RWPE2 (cell line): ENCODE measurements around the gene KIAA0825.

Source experiments
- ATAC-seq: fragments of 200-7000 bp; cut with Tn5 transposase; 3 replicates; pipeline ENCODE4 v1.9.1; 2021; ENCODE audit warnings: low read depth
- DNase-seq: peaks from one replicate; pipeline ENCODE4 v3.0.0-alpha.2; 2020; ENCODE audit warnings: low spot score
- H3K27ac ChIP-seq: fragments of 450-650 bp; 2 replicates; pipeline ENCODE4 v1.5.1; 2017; ENCODE audit warnings: mild to moderate bottlenecking; ENCODE audit not compliant: poor library complexity, severe bottlenecking
- H3K27me3 ChIP-seq: fragments of 250-450 bp; sonication (Bioruptor Pico); 2 replicates; pipeline ENCODE4 v1.5.1; 2021; ENCODE audit warnings: mild to moderate bottlenecking, moderate library complexity; ENCODE audit not compliant: insufficient read depth, poor library complexity, severe bottlenecking
- H3K36me3 ChIP-seq: fragments of 250-450 bp; sonication (Bioruptor Pico); 2 replicates; pipeline ENCODE4 v1.5.1; 2020; ENCODE audit warnings: low read depth, mild to moderate bottlenecking, moderate library complexity
- H3K4me1 ChIP-seq: fragments of 250-450 bp; sonication (Bioruptor Pico); 2 replicates; pipeline ENCODE4 v1.5.1; 2021; ENCODE audit warnings: mild to moderate bottlenecking, moderate library complexity; ENCODE audit not compliant: insufficient read depth, poor library complexity, severe bottlenecking
- H3K4me3 ChIP-seq: fragments of 250-450 bp; sonication (Bioruptor Pico); 2 replicates; pipeline ENCODE4 v1.5.1; 2021; ENCODE audit warnings: mild to moderate bottlenecking, moderate library complexity; ENCODE audit not compliant: severe bottlenecking
- H3K9me3 ChIP-seq: fragments of 250-450 bp; sonication (Bioruptor Pico); 2 replicates; pipeline ENCODE4 v1.5.1; 2021; ENCODE audit warnings: mild to moderate bottlenecking, moderate library complexity; ENCODE audit not compliant: severe bottlenecking
- TF ChIP-seq, protein P1 (sequence below): fragments of 450-650 bp; IDR thresholded peaks from one replicate; pipeline ENCODE4 v1.5.1; 2017; ENCODE audit warnings: mild to moderate bottlenecking, moderate library complexity; ENCODE audit not compliant: poor library complexity, severe bottlenecking

KIAA0825 gene

GRCh38 chr5:94362857-94363256 is 255.5 kb downstream of the KIAA0825 start:
- ATAC-seq (no peak), DNase-seq (no peak)
- Histone ChIP-seq H3K36me3 (no peaks in the 10 kb centered on the region), H3K4me1 (peaks cover 23% of the 10 kb centered on the region), H3K27me3 (no peaks in the 10 kb centered on the region), H3K4me3 (no peak overlapping the region), H3K9me3 (no peaks in the 10 kb centered on the region), H3K27ac (no peak overlapping the region)
- TF ChIP-seq, protein P1, sequence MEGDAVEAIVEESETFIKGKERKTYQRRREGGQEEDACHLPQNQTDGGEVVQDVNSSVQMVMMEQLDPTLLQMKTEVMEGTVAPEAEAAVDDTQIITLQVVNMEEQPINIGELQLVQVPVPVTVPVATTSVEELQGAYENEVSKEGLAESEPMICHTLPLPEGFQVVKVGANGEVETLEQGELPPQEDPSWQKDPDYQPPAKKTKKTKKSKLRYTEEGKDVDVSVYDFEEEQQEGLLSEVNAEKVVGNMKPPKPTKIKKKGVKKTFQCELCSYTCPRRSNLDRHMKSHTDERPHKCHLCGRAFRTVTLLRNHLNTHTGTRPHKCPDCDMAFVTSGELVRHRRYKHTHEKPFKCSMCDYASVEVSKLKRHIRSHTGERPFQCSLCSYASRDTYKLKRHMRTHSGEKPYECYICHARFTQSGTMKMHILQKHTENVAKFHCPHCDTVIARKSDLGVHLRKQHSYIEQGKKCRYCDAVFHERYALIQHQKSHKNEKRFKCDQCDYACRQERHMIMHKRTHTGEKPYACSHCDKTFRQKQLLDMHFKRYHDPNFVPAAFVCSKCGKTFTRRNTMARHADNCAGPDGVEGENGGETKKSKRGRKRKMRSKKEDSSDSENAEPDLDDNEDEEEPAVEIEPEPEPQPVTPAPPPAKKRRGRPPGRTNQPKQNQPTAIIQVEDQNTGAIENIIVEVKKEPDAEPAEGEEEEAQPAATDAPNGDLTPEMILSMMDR: no peak

DNA sequence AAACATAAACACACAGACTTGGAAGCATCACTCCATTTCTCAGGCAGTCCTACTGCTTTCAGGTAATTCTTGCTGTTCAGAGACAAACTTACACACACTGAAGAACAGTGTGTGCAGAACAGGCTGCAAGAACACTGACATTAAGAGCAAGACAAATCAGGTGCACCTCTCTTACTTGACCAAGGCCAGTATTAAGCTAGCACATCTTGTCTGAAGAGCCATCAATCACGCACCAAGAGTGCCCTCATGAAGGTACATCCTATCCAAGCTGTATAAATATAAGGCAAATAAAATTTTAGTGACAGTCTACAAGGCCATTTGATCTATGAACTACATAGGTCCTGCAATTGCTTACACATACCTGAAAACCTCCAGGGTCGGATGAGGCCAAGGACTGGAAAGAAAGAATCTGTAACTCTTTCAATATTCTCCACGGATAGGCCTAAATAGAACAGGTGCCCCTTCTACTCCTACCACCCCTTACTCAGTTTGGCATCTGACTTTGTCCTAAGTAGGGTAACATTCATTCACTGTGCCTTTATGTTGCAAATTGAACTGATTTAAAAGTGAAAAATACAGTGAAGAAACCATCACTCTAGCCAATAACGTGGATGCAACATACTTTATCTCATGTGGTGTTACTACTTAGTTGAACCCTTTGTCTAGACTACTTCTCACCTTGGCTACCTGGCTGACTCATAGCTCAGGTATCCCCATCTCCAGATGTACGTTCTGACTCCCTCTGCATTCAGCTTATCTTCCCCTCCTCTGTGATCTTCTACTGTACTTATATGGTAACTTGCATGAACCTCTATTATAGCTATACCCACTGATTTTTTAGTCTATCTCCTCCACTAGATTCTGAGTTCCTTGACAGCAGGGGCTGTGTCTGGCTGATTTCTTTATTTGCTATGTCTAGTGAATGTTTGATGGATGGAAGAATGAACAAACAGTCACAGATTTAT is 256.3 kb downstream of the KIAA0825 start:
- H3K4me3 ChIP-seq: no peak overlapping the region
- H3K9me3 ChIP-seq: no peaks in the 10 kb centered on the region
- H3K27me3 ChIP-seq: no peaks in the 10 kb centered on the region
- ATAC-seq: peak; percentile 90
- TF ChIP-seq, protein P1: no peak
- DNase-seq: no peak
- H3K27ac ChIP-seq: no peak overlapping the region
- peaks cover 16% of the 10 kb centered on the region for H3K4me1 ChIP-seq
- H3K36me3 ChIP-seq: no peaks in the 10 kb centered on the region

GRCh38 chr5:94361161-94361560 is 257.2 kb downstream of the KIAA0825 start:
- TF ChIP-seq, protein P1: no peak
- Histone ChIP-seq H3K27ac (no peak overlapping the region), H3K27me3 (no peaks in the 10 kb centered on the region), H3K9me3 (no peaks in the 10 kb centered on the region), H3K4me3 (no peak overlapping the region), H3K36me3 (no peaks in the 10 kb centered on the region), H3K4me1 (peaks cover 8% of the 10 kb centered on the region)
- DNase-seq (no peak), ATAC-seq (no peak)

GRCh38 chr5:94360382-94361130 is 257.8 kb downstream of the KIAA0825 start:
- Histone ChIP-seq H3K27ac (no peak overlapping the region), H3K36me3 (no peaks in the 10 kb centered on the region), H3K4me3 (no peak overlapping the region), H3K27me3 (no peaks in the 10 kb centered on the region), H3K4me1 (peaks cover 8% of the 10 kb centered on the region), H3K9me3 (no peaks in the 10 kb centered on the region)
- TF ChIP-seq, protein P1: no peak
- no peak for ATAC-seq
- DNase-seq: no peak
